DOHH2 (cell line): Measurements from ENCODE around the gene CDC26.

ENCODE experiments used
- H3F3A ChIP-seq: fragments of 200-600 bp; sonication (generic), shearing (Covaris generic); 2 replicates; pipeline ENCODE4 v1.6.0; 2016; ENCODE audit warnings: antibody characterized with exemption, mild to moderate bottlenecking; ENCODE audit not compliant: control insufficient read depth, insufficient read depth
- H3K27ac ChIP-seq: fragments of 200-600 bp; sonication (generic); 2 replicates; pipeline ENCODE4 v1.5.1; 2014; ENCODE audit warnings: low read depth, mild to moderate bottlenecking, low read length, moderate library complexity
- H3K27me3 ChIP-seq: fragments of 200-600 bp; sonication (generic); 2 replicates; pipeline ENCODE4 v1.6.1; 2014; ENCODE audit warnings: mild to moderate bottlenecking, low read length, mixed read lengths; ENCODE audit not compliant: control insufficient read depth
- H3K36me3 ChIP-seq: fragments of 200-600 bp; sonication (generic); 2 replicates; pipeline ENCODE4 v1.6.1; 2014; ENCODE audit warnings: mild to moderate bottlenecking, low read length, moderate library complexity, mixed read lengths; ENCODE audit not compliant: control insufficient read depth
- H3K4me1 ChIP-seq: fragments of 200-600 bp; sonication (generic); 2 replicates; pipeline ENCODE4 v1.6.1; 2014; ENCODE audit warnings: mild to moderate bottlenecking, low read length, mixed read lengths; ENCODE audit not compliant: control insufficient read depth
- H3K4me2 ChIP-seq: fragments of 200-600 bp; sonication (generic); 2 replicates; pipeline ENCODE4 v1.6.0; 2014; ENCODE audit warnings: mild to moderate bottlenecking, low read length, moderate library complexity
- H3K4me3 ChIP-seq: fragments of 200-600 bp; sonication (generic); 2 replicates; pipeline ENCODE4 v1.5.1; 2014; ENCODE audit warnings: mild to moderate bottlenecking, low read length, mixed read lengths
- H3K79me2 ChIP-seq: fragments of 200-600 bp; sonication (generic); 2 replicates; pipeline ENCODE4 v1.6.1; 2014; ENCODE audit warnings: mild to moderate bottlenecking, low read length, mixed read lengths; ENCODE audit not compliant: control insufficient read depth
- H3K9me2 ChIP-seq: fragments of 200-600 bp; sonication (generic); replicated peaks from 2 replicates; pipeline ENCODE4 v1.6.1; 2014; ENCODE audit warnings: mild to moderate bottlenecking, low read length, mixed read lengths; ENCODE audit not compliant: control insufficient read depth
- H3K9me3 ChIP-seq: fragments of 200-600 bp; sonication (generic); 2 replicates; pipeline ENCODE4 v1.6.1; 2014; ENCODE audit warnings: antibody characterized with exemption, low read length, mixed read lengths; ENCODE audit not compliant: control insufficient read depth, insufficient read depth
- H4K20me1 ChIP-seq: fragments of 200-600 bp; sonication (generic); 2 replicates; pipeline ENCODE4 v1.6.0; 2014; ENCODE audit warnings: low read depth, mild to moderate bottlenecking, antibody characterized with exemption, low read length, moderate library complexity; ENCODE audit not compliant: control insufficient read depth, insufficient read depth
- EZH2phosphoT487 ChIP-seq: fragments of 200-600 bp; sonication (generic); IDR thresholded peaks from 2 replicates; pipeline ENCODE4 v1.6.1; 2017; ENCODE audit warnings: borderline replicate concordance, mild to moderate bottlenecking, antibody characterized with exemption, low read length, moderate library complexity, mixed read lengths
- TF ChIP-seq, protein P1 (sequence below): fragments of 200-600 bp; sonication (generic); IDR thresholded peaks from one replicate; pipeline ENCODE4 v1.5.1; 2014; ENCODE audit warnings: antibody characterized with exemption, mild to moderate bottlenecking, low read depth, low read length; ENCODE audit not compliant: poor library complexity, severe bottlenecking

The CDC26 gene

DNA sequence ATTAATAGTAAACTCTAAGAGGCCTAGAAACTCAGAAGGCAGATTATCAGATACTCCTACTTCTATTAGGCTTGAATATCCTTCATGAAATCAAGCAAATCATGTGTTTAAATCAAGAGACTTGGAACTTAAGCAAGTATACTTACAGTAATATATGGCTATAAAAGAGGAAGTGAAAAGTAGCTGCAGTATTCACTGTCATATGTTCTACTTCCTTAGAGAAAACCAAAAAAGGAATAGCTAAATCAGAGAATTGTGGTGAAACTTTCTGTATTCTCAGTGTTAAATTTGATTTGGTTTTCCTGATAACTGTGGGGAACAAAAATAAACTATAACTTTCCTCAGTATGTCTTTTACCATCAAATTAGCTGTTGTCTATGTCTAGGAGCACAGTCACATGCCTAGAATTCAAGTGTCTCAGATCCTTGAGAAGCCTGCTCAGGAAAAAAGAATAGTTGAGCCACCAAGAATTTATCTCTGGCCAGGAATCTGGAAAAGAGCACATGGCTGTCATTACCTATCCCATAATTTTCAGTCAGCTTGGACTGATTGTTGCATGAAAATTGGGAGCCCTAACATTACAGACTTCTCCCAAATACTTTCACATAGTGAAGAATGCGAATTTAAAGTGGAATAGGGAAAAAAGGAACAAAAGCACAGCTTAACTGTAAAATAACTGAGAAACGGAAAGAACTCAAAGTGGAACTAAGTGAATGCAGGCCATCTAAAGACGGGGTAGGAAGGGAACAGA lies 56.0 kb downstream of the CDC26 start:
- TF ChIP-seq, protein P1, sequence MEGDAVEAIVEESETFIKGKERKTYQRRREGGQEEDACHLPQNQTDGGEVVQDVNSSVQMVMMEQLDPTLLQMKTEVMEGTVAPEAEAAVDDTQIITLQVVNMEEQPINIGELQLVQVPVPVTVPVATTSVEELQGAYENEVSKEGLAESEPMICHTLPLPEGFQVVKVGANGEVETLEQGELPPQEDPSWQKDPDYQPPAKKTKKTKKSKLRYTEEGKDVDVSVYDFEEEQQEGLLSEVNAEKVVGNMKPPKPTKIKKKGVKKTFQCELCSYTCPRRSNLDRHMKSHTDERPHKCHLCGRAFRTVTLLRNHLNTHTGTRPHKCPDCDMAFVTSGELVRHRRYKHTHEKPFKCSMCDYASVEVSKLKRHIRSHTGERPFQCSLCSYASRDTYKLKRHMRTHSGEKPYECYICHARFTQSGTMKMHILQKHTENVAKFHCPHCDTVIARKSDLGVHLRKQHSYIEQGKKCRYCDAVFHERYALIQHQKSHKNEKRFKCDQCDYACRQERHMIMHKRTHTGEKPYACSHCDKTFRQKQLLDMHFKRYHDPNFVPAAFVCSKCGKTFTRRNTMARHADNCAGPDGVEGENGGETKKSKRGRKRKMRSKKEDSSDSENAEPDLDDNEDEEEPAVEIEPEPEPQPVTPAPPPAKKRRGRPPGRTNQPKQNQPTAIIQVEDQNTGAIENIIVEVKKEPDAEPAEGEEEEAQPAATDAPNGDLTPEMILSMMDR, result no peak
- TF ChIP-seq EZH2phosphoT487, result no peak
- peaks cover 97% of the 10 kb centered on the region for H3K79me2 ChIP-seq
- H3F3A ChIP-seq, result peaks cover 17% of the 10 kb centered on the region
- peak overlapping the region; percentile 93 for H3K4me2 ChIP-seq
- peaks cover 7% of the 10 kb centered on the region; the same call in 1 of the 2 replicates for H4K20me1 ChIP-seq
- H3K36me3 ChIP-seq, result peaks cover 63% of the 10 kb centered on the region
- H3K9me3 ChIP-seq, result no peaks in the 10 kb centered on the region
- peaks cover 57% of the 10 kb centered on the region for H3K4me1 ChIP-seq
- no peaks in the 10 kb centered on the region for H3K27me3 ChIP-seq
- peak overlapping the region; percentile 94 for H3K4me3 ChIP-seq
- peak overlapping the region; percentile 94 for H3K27ac ChIP-seq
- H3K9me2 ChIP-seq, result no peaks in the 10 kb centered on the region
